H1 (cell line): ENCODE results near the gene ABCD2. TPM values are rescaled to one million over a fixed set of nuclear protein-coding genes. Genes with fewer than 3 reads are reported as not detected.

ENCODE experiments used
- POU5F1 ChIP-seq: IDR thresholded peaks from 2 replicates; pipeline ENCODE4 v1.6.1; 2011; ENCODE audit warnings: low read depth, mild to moderate bottlenecking, low read length, moderate library complexity
- RNF2 ChIP-seq: fragments of 200-900, 300-1000 bp; sonication (generic); IDR thresholded peaks from 2 replicates; pipeline ENCODE4 v1.7.1; 2016; ENCODE audit warnings: borderline replicate concordance, low read depth, mild to moderate bottlenecking, antibody characterized with exemption, low read length; ENCODE audit not compliant: poor library complexity, severe bottlenecking; ENCODE audit errors: missing control alignments
- polyA plus RNA-seq, 7 experiments: library from polyadenylated mRNA; depleted of rRNA in 3 of 7; stranded (reverse) in 5 of 7; unstranded in 2 of 7; fragments of >200 nt in 5 of 7; fragments of 200-250 nt in 2 of 7; gene quantifications; 1 replicate in 5 of 7; 2 replicates in 1 of 7; 4 replicates in 1 of 7; pipeline versions ENCODE4 v1.2.1 to v1.2.3, GENCODE V29; 2011 to 2013; ENCODE audit warnings: missing spikeins in 2 of 7, mixed read lengths in 2 of 7
- total RNA-seq: library from RNA; stranded (reverse); fragmentation: NEBNext Ultra II Directional; extraction: Animal tissue kit (Norgen Biotek cat#: 25700); gene quantifications from 2 replicates; pipeline ENCODE4 v1.2.1, GENCODE V29; 2021

The ABCD2 gene
- total and polyA plus RNA-seq, 2 of the 8 experiments (the other 6 are each of a cell fraction or from before 2014, with no cell fraction given), result not detected

GRCh38 chr12:39620659-39621658, 1.4 kb upstream of the ABCD2 start (continued):
- TF ChIP-seq RNF2 (no peak), POU5F1 (no peak)
- TF ChIP-seq, all 59 proteins: peak for 0
